OCI-LY3 (cell line): ENCODE results near the gene SLC41A3.

Source experiments
- H2AFZ ChIP-seq: fragments of 200-600, 300-600 bp; shearing (Covaris generic); 2 replicates; pipeline ENCODE4 v1.6.0; 2014; ENCODE audit warnings: antibody characterized with exemption, low read depth, low read length
- H3K27ac ChIP-seq: fragments of 200-600, 300-600 bp; sonication (generic); 2 replicates; pipeline ENCODE4 v1.5.1; 2014; ENCODE audit warnings: mild to moderate bottlenecking, low read length, moderate library complexity, mixed read lengths
- H3K27me3 ChIP-seq: fragments of 200-600, 300-600 bp; sonication (generic); 2 replicates; pipeline ENCODE4 v1.6.1; 2014; ENCODE audit warnings: low read depth, low read length, mixed read lengths
- H3K36me3 ChIP-seq: fragments of 200-600, 300-600 bp; sonication (generic); replicated peaks from 2 replicates; pipeline ENCODE3; 2014; ENCODE audit warnings: low read depth, low read length, mixed read lengths
- H3K4me1 ChIP-seq: fragments of 300-600, 200-600 bp; sonication (generic); 2 replicates; pipeline ENCODE4 v1.6.1; 2014; ENCODE audit warnings: low read length, mixed read lengths
- H3K4me2 ChIP-seq: fragments of 200-600, 300-600 bp; sonication (generic); 2 replicates; pipeline ENCODE4 v1.6.1; 2014; ENCODE audit warnings: low read length, mixed read lengths
- H3K4me3 ChIP-seq: fragments of 300-600, 200-600 bp; sonication (generic); 2 replicates; pipeline ENCODE4 v1.5.1; 2014; ENCODE audit warnings: antibody characterized with exemption, mild to moderate bottlenecking, low read length, moderate library complexity
- H3K79me2 ChIP-seq: fragments of 300-600, 200-600 bp; shearing (Covaris generic); 2 replicates; pipeline ENCODE4 v1.6.1; 2014; ENCODE audit warnings: mild to moderate bottlenecking, low read length, mixed read lengths
- H3K9ac ChIP-seq: fragments of 300-600, 200-600 bp; shearing (Covaris generic); 2 replicates; pipeline ENCODE4 v1.6.0; 2014; ENCODE audit warnings: mild to moderate bottlenecking, low read length, moderate library complexity
- H3K9me3 ChIP-seq: fragments of 200-600, 300-600 bp; shearing (Covaris generic); 2 replicates; pipeline ENCODE4 v1.6.1; 2014; ENCODE audit warnings: low read length, mixed read lengths; ENCODE audit not compliant: insufficient read depth
- H4K20me1 ChIP-seq: fragments of 200-600, 300-600 bp; sonication (generic); 2 replicates; pipeline ENCODE4 v1.6.1; 2016; ENCODE audit warnings: low read length, mixed read lengths; ENCODE audit not compliant: insufficient read depth
- CTCF ChIP-seq: fragments of 200-600, 300-600 bp; sonication (generic); IDR thresholded peaks from 2 replicates; pipeline ENCODE4 v1.5.1; 2014; ENCODE audit warnings: antibody characterized with exemption, low read length, low read depth
- EZH2phosphoT487 ChIP-seq: fragments of 200-600 bp; shearing (Covaris generic); IDR thresholded peaks from 2 replicates; pipeline ENCODE4 v1.6.1; 2018; ENCODE audit warnings: antibody characterized with exemption, mixed run types, low read depth

Gene SLC41A3

GRCh38 chr3:126033051-126033745, 50.7 kb downstream of the SLC41A3 start:
- H3K4me2 ChIP-seq, result no peak overlapping the region
- H3K79me2 ChIP-seq, result no peaks in the 10 kb centered on the region
- H2AFZ ChIP-seq, result no peak overlapping the region
- TF ChIP-seq CTCF (no peak), EZH2phosphoT487 (no peak)
- peaks cover 2% of the 10 kb centered on the region for H3K36me3 ChIP-seq
- H3K4me1 ChIP-seq, result no peaks in the 10 kb centered on the region
- H3K9ac ChIP-seq, result no peak overlapping the region
- H3K4me3 ChIP-seq, result no peak overlapping the region
- H4K20me1 ChIP-seq, result no peaks in the 10 kb centered on the region
- H3K9me3 ChIP-seq, result peaks cover 2% of the 10 kb centered on the region; the same call in 1 of the 2 replicates
- no peaks in the 10 kb centered on the region for H3K27me3 ChIP-seq
- H3K27ac ChIP-seq, result no peak overlapping the region

- Histone ChIP-seq H2AFZ (no peak overlapping the region), H3K4me3 (no peak overlapping the region), H3K79me2 (no peaks in the 10 kb centered on the region), H3K27me3 (no peaks in the 10 kb centered on the region), H3K36me3 (peaks cover 4% of the 10 kb centered on the region), H3K4me1 (no peaks in the 10 kb centered on the region), H3K9me3 (peaks cover 3% of the 10 kb centered on the region; the same call in 1 of the 2 replicates), H4K20me1 (no peaks in the 10 kb centered on the region), H3K4me2 (no peak overlapping the region), H3K27ac (no peak overlapping the region), H3K9ac (no peak overlapping the region)
- no peak for TF ChIP-seq EZH2phosphoT487
- TF ChIP-seq CTCF, result no peak
These were observed 51.9 kb downstream of the SLC41A3 start for GRCh38 chr3:126031981-126032471.

GRCh38 chr3:126030455-126030854, 53.5 kb downstream of the SLC41A3 start:
- H3K9ac ChIP-seq, result no peak overlapping the region
- H3K4me3 ChIP-seq, result no peak overlapping the region
- no peak overlapping the region for H3K27ac ChIP-seq
- TF ChIP-seq CTCF (no peak), EZH2phosphoT487 (no peak)
- no peaks in the 10 kb centered on the region for H3K27me3 ChIP-seq
- H3K4me2 ChIP-seq, result no peak overlapping the region
- H4K20me1 ChIP-seq, result no peaks in the 10 kb centered on the region
- no peaks in the 10 kb centered on the region for H3K79me2 ChIP-seq
- H2AFZ ChIP-seq, result no peak overlapping the region
- H3K36me3 ChIP-seq, result peaks cover 4% of the 10 kb centered on the region
- H3K4me1 ChIP-seq, result no peaks in the 10 kb centered on the region
- peaks cover 3% of the 10 kb centered on the region; the same call in 1 of the 2 replicates for H3K9me3 ChIP-seq

GRCh38 chr3:126029241-126029640, 54.7 kb downstream of the SLC41A3 start:
- H3K4me2 ChIP-seq, result no peak overlapping the region
- H3K9ac ChIP-seq, result no peak overlapping the region
- no peak overlapping the region for H3K27ac ChIP-seq
- no peak overlapping the region for H3K4me3 ChIP-seq
- H3K79me2 ChIP-seq, result no peaks in the 10 kb centered on the region
- peaks cover 3% of the 10 kb centered on the region; the same call in 1 of the 2 replicates for H3K9me3 ChIP-seq
- no peaks in the 10 kb centered on the region for H3K27me3 ChIP-seq
- no peaks in the 10 kb centered on the region for H3K4me1 ChIP-seq
- no peak for TF ChIP-seq CTCF
- no peak for TF ChIP-seq EZH2phosphoT487
- H2AFZ ChIP-seq, result no peak overlapping the region
- H3K36me3 ChIP-seq, result peaks cover 4% of the 10 kb centered on the region
- no peaks in the 10 kb centered on the region for H4K20me1 ChIP-seq
